Measurements from ENCODE around the gene NELL1.
"Not testable (repeated sequence)": the region's sequence is repeated elsewhere in the genome, so short reads cannot be mapped to it uniquely, and the experiment has no call there.

The NELL1 gene

GRCh38 chr11:21257461-21257860, 588.1 kb downstream of the NELL1 start:
- no peak for DNase-seq

DNA sequence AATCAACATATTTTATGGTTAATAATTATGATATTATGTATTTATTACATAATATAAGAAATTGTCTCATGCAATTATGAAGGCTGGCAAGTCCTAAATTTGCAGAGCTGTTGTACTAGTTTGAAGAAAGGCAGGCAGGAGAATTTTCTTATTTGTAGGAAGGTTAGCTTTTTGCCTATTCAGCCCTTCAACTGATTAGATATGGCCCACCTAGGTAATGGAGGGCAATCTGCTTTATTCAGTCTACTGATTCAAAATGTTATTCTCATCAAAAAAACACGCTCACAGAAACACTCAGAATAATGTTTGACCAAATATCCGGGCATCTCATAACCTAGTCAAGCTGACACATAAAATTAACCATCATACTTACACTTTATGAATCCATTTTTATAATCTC, 589.0 kb downstream of the NELL1 start:
- DNase-seq = no peak

DNA sequence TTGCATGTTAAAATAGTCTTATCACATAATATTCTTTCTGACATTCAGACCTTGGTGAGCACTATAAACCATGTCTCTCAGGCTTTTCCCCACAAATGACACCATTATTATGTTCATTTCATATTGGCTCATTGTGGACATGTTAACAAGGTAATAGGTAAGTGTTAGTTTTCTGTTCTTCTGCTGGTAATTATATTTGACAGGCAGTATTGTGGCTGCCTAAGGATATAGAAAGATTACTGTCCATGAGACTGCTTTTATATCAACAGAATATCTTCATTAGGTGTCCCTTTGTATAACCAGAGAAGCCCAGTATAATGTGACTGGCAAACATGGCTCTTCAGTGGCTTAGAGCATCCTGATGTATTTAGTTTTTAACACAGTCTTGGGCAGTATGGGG, 590.7 kb downstream of the NELL1 start:
- DNase-seq = no peak

DNA sequence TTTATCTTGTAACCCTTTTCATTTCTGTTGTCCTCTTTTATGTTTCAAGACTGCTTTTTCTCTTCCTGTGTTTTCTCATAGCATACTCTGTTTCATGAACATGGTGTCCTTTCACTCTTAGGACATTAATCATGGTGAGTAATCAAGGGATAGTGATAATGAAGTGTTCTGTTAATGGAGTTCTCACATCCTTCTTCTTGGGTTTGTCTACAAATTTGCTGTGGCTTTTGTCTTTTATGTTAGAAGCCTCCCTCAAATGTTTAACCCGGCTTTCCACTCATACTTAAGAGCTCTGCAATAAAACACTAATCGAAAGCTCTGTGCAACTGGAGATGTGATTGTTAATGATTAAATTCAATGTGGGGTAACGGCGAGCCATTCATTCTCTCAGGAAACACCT, 593.6 kb downstream of the NELL1 start:
- DNase-seq = no peak

DNA sequence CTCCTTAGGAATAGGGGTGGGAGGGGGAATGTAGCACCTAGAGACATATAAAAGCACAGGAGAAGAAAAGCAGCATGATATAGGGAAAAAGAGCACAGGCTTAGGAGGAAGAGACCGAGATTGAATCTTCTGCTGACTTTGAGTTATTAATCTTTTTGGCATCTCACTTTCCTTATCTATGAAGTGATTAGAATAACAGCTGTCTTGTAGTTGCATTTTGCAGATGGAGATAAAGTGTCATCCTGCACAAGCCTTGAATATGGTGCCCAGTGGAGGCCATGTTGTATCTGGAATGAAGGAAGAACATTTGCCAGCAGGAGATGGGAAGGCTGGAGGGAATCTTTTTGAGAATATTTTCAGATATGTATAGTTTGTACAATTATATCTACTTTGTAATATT, 594.7 kb downstream of the NELL1 start:
- no peak for DNase-seq

- DNase-seq = no peak
Observed at GRCh38 chr11:21268036-21268435, 598.6 kb downstream of the NELL1 start.

DNA sequence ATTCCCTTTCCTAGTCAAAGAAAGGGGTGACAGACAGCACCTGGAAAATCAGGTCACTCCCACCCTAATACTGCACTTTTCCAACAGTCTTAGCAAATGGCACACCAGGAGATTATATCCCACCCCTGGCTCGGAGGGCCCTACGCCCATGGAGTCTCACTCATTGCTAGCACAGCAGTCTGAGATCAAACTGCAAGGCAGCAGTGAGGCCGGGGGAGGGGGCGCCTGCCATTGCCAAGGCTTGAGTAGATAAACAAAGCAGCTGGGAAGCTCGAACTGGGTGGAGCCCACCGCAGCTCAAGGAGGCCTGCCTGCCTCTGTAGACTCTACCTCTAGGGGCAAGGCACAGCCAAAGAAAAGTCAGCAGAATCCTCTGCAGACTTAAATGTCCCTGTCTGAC, 602.8 kb downstream of the NELL1 start:
- not testable (repeated sequence) for DNase-seq

GRCh38 chr11:21278840-21279239, 609.5 kb downstream of the NELL1 start:
- DNase-seq = no peak

DNA sequence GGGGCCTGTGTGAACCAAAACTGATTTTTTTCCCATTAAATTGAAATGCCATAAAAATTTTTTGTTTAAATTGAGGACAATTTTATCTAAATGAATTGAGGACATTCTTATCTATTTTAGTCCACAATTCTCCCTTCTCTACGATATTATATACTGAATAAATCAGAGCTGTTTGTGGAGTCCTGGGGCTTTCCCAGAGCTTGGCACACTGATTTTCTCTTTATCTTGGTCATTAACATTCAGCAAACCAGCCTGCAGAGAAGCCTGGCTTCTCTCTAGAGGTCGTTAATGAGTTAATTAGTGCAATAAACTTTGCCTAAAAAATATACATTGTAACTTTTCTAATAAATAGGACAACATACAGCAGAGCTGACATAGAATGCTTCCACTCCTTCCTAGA, 615.7 kb downstream of the NELL1 start:
- no peak for DNase-seq

DNA sequence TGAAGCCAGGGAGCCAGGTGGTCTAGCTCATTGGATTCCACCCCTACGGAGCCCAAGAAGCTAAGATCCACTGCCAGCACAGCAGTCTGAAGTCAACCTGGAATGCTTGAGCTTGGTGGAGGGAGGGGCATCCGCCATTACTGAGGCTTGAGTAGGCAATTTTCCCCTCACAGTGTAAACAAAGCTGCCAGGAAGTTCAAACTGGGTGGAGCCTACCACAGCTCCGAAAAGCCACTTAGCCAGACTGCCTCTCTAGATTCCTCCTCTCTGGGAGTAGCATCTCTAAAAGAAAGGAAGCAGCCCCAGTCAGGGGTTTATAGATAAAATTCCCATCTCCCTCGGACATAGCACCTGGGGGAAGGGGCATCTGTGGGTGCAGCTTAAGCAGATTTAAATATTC, 620.3 kb downstream of the NELL1 start:
- DNase-seq = no peak

- DNase-seq = no peak
Observed at GRCh38 chr11:21295508-21295907, 626.1 kb downstream of the NELL1 start.

DNA sequence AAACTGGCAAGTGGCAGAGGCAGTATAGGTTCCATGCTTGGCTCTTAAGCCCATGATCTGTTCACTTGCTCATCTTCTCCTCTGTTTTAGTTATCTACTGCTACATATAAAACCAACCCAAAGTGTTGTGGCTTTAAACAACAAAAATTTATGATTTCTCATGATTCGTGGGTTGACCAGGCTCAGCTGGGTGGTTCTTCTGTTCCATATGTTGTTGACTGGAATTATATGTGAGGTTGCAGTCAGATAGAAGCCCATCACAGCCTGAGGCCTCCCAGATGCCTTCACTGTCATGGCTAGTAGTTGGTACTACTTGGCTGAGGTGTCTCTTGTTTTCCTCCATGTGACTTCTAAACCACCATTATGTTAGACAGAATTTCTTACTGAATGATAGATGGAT, 632.6 kb downstream of the NELL1 start:
- DNase-seq = no peak

DNA sequence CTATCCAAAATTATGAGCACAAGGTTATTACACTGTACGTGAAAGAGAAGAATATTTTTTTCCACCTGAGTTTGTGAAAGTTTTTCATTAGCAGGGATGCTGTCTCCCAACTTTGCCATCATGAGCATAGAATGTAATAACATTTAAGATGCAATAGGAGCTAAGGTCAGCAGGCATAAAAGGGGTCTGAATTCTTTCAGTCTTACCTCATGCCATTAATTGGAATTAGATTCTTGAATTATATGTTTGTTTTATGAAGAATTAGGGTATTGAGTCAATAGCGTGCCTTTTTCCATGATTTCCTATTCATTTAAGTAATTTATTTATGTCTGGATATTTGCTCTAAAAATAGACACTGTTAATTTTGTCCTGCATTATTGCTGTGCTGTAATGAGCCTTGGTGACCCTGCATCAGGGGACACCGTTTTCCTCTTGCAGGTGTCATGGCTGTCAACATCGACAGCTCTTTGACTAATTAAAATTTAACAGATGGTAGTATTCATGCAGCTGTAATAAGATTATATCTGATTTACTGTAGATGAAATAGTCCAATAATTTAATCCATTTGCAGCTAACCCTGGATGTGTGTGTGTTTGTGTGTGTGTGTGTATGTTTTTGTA, 637.5 kb downstream of the NELL1 start:
- DNase-seq = no peak

- no peak for DNase-seq
Observed at GRCh38 chr11:21307874-21308273, 638.5 kb downstream of the NELL1 start.

DNA sequence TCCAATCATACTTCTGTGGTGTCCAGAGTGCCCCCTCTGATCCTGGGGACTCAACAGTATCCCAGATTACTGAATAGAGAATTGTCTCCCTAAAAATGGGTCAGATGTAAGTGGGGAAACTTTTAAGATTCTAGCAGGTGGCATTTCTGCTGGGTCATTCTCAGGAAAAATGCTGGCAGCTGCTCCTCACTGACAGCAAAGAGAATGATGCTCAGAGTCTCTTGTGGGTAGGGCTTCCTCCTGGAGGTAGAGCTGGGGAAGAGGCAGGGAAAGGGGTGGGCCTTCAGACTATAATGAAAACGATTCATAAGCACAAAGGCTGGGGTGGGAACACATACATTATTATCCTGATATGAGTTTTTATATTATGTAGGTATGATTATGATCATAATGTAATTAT, 647.2 kb downstream of the NELL1 start:
- DNase-seq = no peak

GRCh38 chr11:21321072-21321471, 651.7 kb downstream of the NELL1 start:
- no peak for DNase-seq

DNA sequence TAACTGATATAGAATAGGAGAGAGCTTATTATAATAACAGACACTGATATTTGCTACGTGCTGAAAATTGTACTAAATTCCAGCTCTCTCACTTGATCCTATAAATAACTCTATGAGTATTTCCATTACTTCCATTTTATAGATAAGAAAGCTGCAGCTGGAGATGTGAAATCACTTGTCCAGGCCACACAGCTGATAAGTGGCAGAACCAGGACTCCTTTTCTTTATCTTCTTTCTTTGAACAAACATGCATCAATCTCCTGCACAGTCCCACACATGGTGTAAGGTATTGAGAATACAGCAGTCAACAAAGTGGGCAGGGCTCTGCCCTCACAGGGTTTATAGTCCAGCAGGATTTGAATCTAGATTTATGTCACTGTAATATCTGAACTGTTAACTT, 652.1 kb downstream of the NELL1 start:
- no peak for DNase-seq

- no peak for DNase-seq
Observed at GRCh38 chr11:21323617-21324016, 654.2 kb downstream of the NELL1 start.

GRCh38 chr11:21343204-21343603, 673.8 kb downstream of the NELL1 start:
- no peak for DNase-seq

GRCh38 chr11:21346361-21346760, 677.0 kb downstream of the NELL1 start:
- no peak for DNase-seq

DNA sequence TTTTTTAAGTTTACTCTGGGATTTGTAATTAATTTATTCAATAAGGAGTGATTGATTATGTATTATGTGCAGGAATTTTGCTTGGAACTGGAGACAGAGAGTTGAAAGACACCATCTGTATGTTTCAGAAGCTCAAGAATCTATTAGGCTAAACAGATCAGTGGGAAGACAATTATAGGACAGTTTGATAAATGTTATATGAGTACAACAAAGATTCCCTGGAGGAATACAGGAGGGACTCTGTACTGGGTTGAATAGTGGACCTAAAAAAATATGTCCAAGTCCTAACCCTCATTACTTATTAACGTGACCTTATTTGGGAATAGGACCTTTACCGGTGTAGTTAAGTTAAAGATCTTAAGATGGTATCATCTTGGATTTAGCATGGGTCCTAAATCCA, 681.2 kb downstream of the NELL1 start:
- no peak for DNase-seq

DNA sequence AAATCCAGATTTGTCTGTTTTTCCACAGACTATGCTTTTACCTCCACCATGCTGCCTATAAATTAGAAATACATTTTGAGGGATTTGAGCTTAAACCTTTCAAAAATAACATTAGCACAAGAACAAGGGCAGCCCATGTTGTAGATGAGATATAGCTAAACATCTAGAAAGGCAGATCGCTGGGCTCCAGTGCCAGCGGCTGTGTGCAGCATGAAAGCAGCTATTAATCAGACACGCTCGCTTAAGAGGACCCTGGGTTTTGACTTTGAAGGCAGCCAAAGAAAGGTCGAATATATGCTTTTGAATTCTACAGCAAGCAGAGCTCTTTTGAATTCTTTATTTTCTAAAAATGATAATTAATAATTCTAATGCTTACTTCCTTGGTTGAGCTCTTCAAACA, 684.0 kb downstream of the NELL1 start:
- no peak for DNase-seq

- no peak for DNase-seq
Observed at GRCh38 chr11:21364866-21365624, 695.7 kb downstream of the NELL1 start.

DNA sequence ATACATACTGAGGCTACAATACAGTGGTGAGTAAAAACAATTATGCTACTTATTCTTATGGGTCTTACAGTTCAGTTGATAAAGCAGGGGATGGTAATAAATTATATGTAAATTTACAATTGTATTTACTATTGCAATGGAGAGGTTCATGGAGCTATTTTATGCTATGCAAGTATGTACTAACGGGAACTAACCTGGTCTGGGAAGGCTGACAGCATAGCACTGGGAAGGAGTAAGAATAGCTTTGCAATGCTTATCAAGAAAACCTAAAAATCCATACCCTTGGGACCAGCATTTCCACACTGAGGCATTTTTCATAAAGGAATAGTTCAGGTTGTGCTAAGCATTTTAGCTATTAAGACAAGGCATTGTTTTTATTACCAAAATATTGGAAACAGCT, 700.6 kb downstream of the NELL1 start:
- no peak for DNase-seq

DNA sequence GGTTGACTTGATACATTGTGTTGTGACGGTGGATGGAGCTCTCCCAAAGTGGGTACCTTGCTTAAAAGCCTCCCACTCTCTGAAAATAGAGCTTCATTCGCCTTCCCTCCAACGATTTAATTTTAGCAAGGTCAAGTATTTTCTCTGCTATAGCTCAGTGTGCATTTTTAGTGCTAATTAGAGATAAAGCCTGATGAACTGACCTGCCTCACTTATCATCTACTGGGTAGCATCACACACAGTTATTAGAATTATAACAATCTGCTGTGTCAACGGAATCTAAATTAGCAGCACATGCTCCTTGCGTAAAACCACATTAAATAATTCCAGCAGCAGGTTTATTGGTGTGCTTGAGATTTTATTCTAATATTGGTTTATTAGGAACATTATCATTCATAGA, 701.7 kb downstream of the NELL1 start:
- DNase-seq = no peak

Data from NCI-H446 (cell line).